OCI-LY7 (cell line): Measurements from ENCODE around the gene CUL4A. TPM values are rescaled to one million over a fixed set of nuclear protein-coding genes. Genes with fewer than 3 reads are reported as not detected.

Experiments used
- BruUV-seq: library from RNA; stranded (reverse); fragments of 400-500 nt; replicated peaks from 2 replicates; lab custom pipeline; 2021; lab: Mats Ljungman, UMichigan
- CTCF ChIA-PET: fragments of 300-600 bp; sonication (Branson Sonifier 250); formaldehyde crosslinking; loops from one replicate; lab custom pipeline; 2022; ENCODE audit warnings: antibody characterized with exemption; ENCODE audit not compliant: unreplicated experiment; lab: Charles Lee
- POLR2A ChIA-PET: fragments of 300-600 bp; sonication (Branson Sonifier 250); formaldehyde crosslinking; loops from one replicate; lab custom pipeline; 2022; ENCODE audit warnings: antibody characterized with exemption; lab: Charles Lee
- DNase-seq: peaks from one replicate; pipeline ENCODE4 v3.0.0-alpha.2; 2015; ENCODE audit warnings: low spot score
- H2AFZ ChIP-seq: fragments of 200-600 bp; sonication (generic), shearing (Covaris generic); 2 replicates; pipeline ENCODE4 v1.6.1; 2014; ENCODE audit warnings: mild to moderate bottlenecking, antibody characterized with exemption, low read length, moderate library complexity
- H3K27ac ChIP-seq: fragments of 200-600 bp; sonication (generic); 2 replicates; pipeline ENCODE4 v1.5.1; 2014; ENCODE audit warnings: mixed run types, low read depth, mild to moderate bottlenecking, moderate library complexity, low read length, inconsistent platforms; ENCODE audit not compliant: poor library complexity, severe bottlenecking
- H3K36me3 ChIP-seq: fragments of 200-600 bp; sonication (generic); 2 replicates; pipeline ENCODE4 v1.6.1; 2014; ENCODE audit warnings: mild to moderate bottlenecking, antibody characterized with exemption, low read length, moderate library complexity, mixed read lengths; ENCODE audit not compliant: insufficient read depth
- H3K4me1 ChIP-seq: fragments of 200-600 bp; sonication (generic); 2 replicates; pipeline ENCODE4 v1.5.1; 2014; ENCODE audit warnings: mild to moderate bottlenecking, low read length; ENCODE audit not compliant: insufficient read depth, poor library complexity, severe bottlenecking
- H3K4me2 ChIP-seq: fragments of 200-600 bp; sonication (generic); 2 replicates; pipeline ENCODE4 v1.6.1; 2014; ENCODE audit warnings: mild to moderate bottlenecking, low read length
- H3K4me3 ChIP-seq: fragments of 200-600 bp; sonication (generic); 2 replicates; pipeline ENCODE4 v1.5.1; 2014; ENCODE audit warnings: mild to moderate bottlenecking, low read depth, low read length; ENCODE audit not compliant: poor library complexity, severe bottlenecking
- H3K79me2 ChIP-seq: fragments of 200-600 bp; sonication (generic); 2 replicates; pipeline ENCODE4 v1.6.1; 2016; ENCODE audit warnings: low read depth, mild to moderate bottlenecking, low read length, moderate library complexity, mixed read lengths; ENCODE audit not compliant: insufficient read depth
- H3K9me2 ChIP-seq: fragments of 200-600 bp; sonication (generic); 2 replicates; pipeline ENCODE4 v1.6.1; 2016; ENCODE audit warnings: mild to moderate bottlenecking, low read length, mixed read lengths; ENCODE audit not compliant: insufficient read depth
- H3K9me3 ChIP-seq: fragments of 200-600 bp; sonication (generic); 2 replicates; pipeline ENCODE4 v1.6.1; 2014; ENCODE audit warnings: mild to moderate bottlenecking, mixed run types, low read length, mixed read lengths
- H4K20me1 ChIP-seq: fragments of 200-600 bp; sonication (generic); 2 replicates; pipeline ENCODE4 v1.6.1; 2014; ENCODE audit warnings: mild to moderate bottlenecking, antibody characterized with exemption, low read length, moderate library complexity, mixed read lengths; ENCODE audit not compliant: insufficient read depth
- EZH2phosphoT487 ChIP-seq: fragments of 200-600 bp; sonication (generic); IDR thresholded peaks from 2 replicates; pipeline ENCODE4 v1.6.1; 2018; ENCODE audit warnings: low read depth, borderline replicate concordance, mild to moderate bottlenecking, mixed run types, antibody characterized with exemption, low read length, moderate library complexity, mixed read lengths
- intact Hi-C: fragments of 100-400 bp; cut with micrococcal nuclease; formaldehyde crosslinking; loops from one replicate; pipeline ENCODE4 v1.10.0; 2022; ENCODE audit not compliant: unreplicated experiment
- total RNA-seq, 2 experiments: library from RNA; depleted of rRNA in 1 of 2; stranded (reverse); fragments of >200 nt in 1 of 2; shearing (Covaris generic) in 1 of 2; gene quantifications; 2 replicates each; pipeline ENCODE4 v1.2.3, GENCODE V29; 2014 to 2022
- TF ChIP-seq, protein P1 (sequence below): fragments of 200-600 bp; sonication (generic); conservative IDR thresholded peaks from 2 replicates; pipeline ENCODE4 v1.5.1; 2014; ENCODE audit warnings: mild to moderate bottlenecking, antibody characterized with exemption, low read length, moderate library complexity, mixed read lengths

Gene CUL4A
- total RNA-seq, 2 experiments from 2014 or later: 46.6 to 49.8 TPM

DNA sequence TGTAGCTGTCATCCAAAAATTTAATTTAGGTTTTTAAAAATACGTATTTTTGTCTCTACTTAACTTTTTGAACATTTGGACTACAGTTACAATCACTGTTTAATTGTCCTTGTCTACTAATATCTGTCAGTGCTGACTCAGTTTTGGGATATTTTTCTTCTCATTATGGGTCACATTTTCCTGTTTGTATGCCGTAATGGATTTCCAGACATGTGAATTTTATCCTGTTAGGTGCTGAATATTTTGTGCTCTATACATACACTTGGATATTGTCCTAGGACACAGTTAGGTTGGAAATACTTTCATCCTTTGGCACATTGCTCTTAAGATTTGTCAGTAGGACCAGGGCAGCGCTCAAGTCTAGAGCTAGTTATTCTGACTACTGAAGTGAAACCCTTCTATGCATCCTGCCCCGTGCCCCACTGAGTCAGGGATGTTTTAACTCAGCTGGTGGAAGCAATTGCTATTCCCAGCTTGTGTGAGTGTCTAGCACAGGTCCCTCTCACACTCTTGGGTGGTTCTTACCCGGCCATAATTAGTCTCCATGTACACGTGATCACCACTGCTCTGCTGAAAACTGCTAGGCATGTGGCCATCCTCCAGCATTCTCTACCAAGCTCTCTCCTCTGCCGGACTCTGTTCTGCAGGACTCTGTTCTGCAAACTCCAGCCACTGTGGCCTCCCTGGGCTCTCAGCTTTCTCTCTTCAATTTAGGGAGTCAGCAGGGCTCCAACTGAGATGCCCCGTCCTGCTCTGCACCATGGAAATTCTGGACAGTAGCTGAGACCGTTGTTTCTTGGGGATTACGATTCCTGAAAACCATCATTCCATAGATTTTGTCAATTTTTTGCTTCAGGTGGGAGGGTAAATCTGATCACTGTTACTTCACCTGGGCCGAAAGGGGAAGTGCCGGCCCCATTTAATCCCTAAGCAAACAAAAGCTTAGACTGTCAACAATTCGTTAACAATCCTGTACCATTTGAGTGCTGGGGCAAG is 39.8 kb upstream of the CUL4A start:
- no peaks in the 10 kb centered on the region for H3K9me2 ChIP-seq
- no peak for TF ChIP-seq EZH2phosphoT487
- TF ChIP-seq, protein P1, sequence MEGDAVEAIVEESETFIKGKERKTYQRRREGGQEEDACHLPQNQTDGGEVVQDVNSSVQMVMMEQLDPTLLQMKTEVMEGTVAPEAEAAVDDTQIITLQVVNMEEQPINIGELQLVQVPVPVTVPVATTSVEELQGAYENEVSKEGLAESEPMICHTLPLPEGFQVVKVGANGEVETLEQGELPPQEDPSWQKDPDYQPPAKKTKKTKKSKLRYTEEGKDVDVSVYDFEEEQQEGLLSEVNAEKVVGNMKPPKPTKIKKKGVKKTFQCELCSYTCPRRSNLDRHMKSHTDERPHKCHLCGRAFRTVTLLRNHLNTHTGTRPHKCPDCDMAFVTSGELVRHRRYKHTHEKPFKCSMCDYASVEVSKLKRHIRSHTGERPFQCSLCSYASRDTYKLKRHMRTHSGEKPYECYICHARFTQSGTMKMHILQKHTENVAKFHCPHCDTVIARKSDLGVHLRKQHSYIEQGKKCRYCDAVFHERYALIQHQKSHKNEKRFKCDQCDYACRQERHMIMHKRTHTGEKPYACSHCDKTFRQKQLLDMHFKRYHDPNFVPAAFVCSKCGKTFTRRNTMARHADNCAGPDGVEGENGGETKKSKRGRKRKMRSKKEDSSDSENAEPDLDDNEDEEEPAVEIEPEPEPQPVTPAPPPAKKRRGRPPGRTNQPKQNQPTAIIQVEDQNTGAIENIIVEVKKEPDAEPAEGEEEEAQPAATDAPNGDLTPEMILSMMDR: no peak
- no peaks in the 10 kb centered on the region for H3K9me3 ChIP-seq
- no peak overlapping the region for H2AFZ ChIP-seq
- intact Hi-C loops: no loop called here
- H3K79me2 ChIP-seq: no peaks in the 10 kb centered on the region
- no peak for DNase-seq
- BruUV-seq: no TSS peak
- H3K4me1 ChIP-seq: no peaks in the 10 kb centered on the region
- no peaks in the 10 kb centered on the region for H4K20me1 ChIP-seq
- no peak overlapping the region for H3K4me2 ChIP-seq
- H3K4me3 ChIP-seq: no peak overlapping the region
- no peaks in the 10 kb centered on the region for H3K36me3 ChIP-seq
- no peak overlapping the region for H3K27ac ChIP-seq
- ChIA-PET CTCF (no interaction called here), POLR2A (no interaction called here)

DNA sequence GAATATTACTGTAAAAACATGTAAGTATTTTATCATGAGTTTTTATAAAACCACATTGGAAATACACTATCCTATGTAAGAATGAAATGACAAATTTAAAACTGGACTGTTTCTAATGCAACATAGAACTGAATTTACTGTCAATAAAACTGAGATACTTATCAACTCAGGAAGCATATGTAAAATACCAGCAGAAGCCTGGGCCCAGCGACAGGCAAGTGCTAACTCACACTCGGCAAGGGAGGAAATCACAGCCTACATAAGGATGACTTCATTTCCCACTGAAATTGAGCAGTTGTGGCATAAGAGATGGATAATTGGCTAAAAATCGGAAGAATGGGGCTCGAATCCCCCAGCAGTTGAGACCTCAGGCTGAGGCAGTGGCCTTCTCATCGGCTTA is 38.9 kb upstream of the CUL4A start:
- no peaks in the 10 kb centered on the region for H3K79me2 ChIP-seq
- H3K4me3 ChIP-seq: no peak overlapping the region
- no TSS peak for BruUV-seq
- no peak overlapping the region for H2AFZ ChIP-seq
- H3K27ac ChIP-seq: no peak overlapping the region
- no peak overlapping the region for H3K4me2 ChIP-seq
- no peaks in the 10 kb centered on the region for H4K20me1 ChIP-seq
- TF ChIP-seq, protein P1: no peak
- TF ChIP-seq EZH2phosphoT487: no peak
- CTCF ChIA-PET: no interaction called here
- POLR2A ChIA-PET: no interaction called here
- no peaks in the 10 kb centered on the region for H3K9me3 ChIP-seq
- no peak for DNase-seq
- 0 out of 2 replicates have a peak, but pooled peaks cover 7% of the 10 kb centered on the region for H3K36me3 ChIP-seq
- intact Hi-C loops: no loop called here
- H3K9me2 ChIP-seq: no peaks in the 10 kb centered on the region
- no peaks in the 10 kb centered on the region for H3K4me1 ChIP-seq
